ENCODE results near the gene CCDC192.

GRCh38 chr5:127863161-127863560 is 160.0 kb downstream of the CCDC192 start:
- no peak for TF ChIP-seq POLR2A (IDR thresholded peaks at IDR 0.05)
- TF ChIP-seq CTCF (IDR thresholded peaks at IDR 0.05) = no peak
